Keratinocyte (primary cell): ENCODE measurements around the gene ENTR1. TPM values are rescaled to one million over a fixed set of nuclear protein-coding genes. Genes with fewer than 3 reads are reported as not detected.

Source experiments
- DNase-seq: peaks from one replicate; pipeline ENCODE4 v3.0.0-alpha.2; 2011; ENCODE audit warnings: low read depth, missing footprints, low spot score
- FAIRE-seq: peaks from 2 replicates; lab custom pipeline; 2011; peaks lifted over from hg19 to GRCh38; lab: Jason Lieb, UNC
- H2AFZ ChIP-seq: 2 replicates; pipeline ENCODE4 v1.6.0; 2012; ENCODE audit warnings: low read length, control low read depth, inconsistent platforms; ENCODE audit not compliant: control insufficient read depth
- H3K27ac ChIP-seq: 2 replicates; pipeline ENCODE4 v1.5.1; 2011; ENCODE audit warnings: low read length; ENCODE audit not compliant: control insufficient read depth, insufficient read depth
- H3K27me3 ChIP-seq: 3 replicates; pipeline ENCODE4 v1.6.0; 2011; ENCODE audit warnings: low read length; ENCODE audit not compliant: control insufficient read depth, insufficient read depth; ENCODE audit errors: extremely low read depth
- H3K36me3 ChIP-seq, 2 experiments: 2 replicates in 1 of 2; 3 replicates in 1 of 2; pipeline ENCODE4 v1.5.1; 2011; ENCODE audit warnings: low read length in 2 of 2, mild to moderate bottlenecking in 1 of 2; ENCODE audit not compliant: control insufficient read depth in 2 of 2, insufficient read depth in 2 of 2; ENCODE audit errors: extremely low read depth in 1 of 2
- H3K4me1 ChIP-seq: 3 replicates; pipeline ENCODE4 v1.5.1; 2011; ENCODE audit warnings: low read length; ENCODE audit not compliant: control insufficient read depth, insufficient read depth; ENCODE audit errors: extremely low read depth
- H3K4me2 ChIP-seq: 3 replicates; pipeline ENCODE4 v1.6.0; 2011; ENCODE audit warnings: low read depth, low read length; ENCODE audit not compliant: control insufficient read depth, insufficient read depth; ENCODE audit errors: extremely low read depth
- H3K4me3 ChIP-seq, 3 experiments: fragments of 200-600 bp in 1 of 3; sonication (generic) in 1 of 3; 2 replicates in 2 of 3; 3 replicates in 1 of 3; pipeline ENCODE4 v1.5.1; 2011 to 2016; ENCODE audit warnings: low read length in 3 of 3, mild to moderate bottlenecking in 3 of 3, control low read depth in 2 of 3, inconsistent platforms in 1 of 3, low read depth in 1 of 3, mixed read lengths in 1 of 3, mixed run types in 1 of 3, moderate library complexity in 1 of 3; ENCODE audit not compliant: control insufficient read depth in 2 of 3, insufficient read depth in 2 of 3; ENCODE audit errors: extremely low read depth in 1 of 3
- H3K79me2 ChIP-seq: 2 replicates; pipeline ENCODE4 v1.6.0; 2012; ENCODE audit warnings: low read length; ENCODE audit not compliant: control insufficient read depth, insufficient read depth
- H3K9ac ChIP-seq: 3 replicates; pipeline ENCODE4 v1.6.0; 2011; ENCODE audit warnings: low read length; ENCODE audit not compliant: control insufficient read depth, insufficient read depth; ENCODE audit errors: extremely low read depth
- H3K9me1 ChIP-seq: 3 replicates; pipeline ENCODE4 v1.6.0; 2011; ENCODE audit warnings: low read length; ENCODE audit not compliant: control insufficient read depth, insufficient read depth; ENCODE audit errors: extremely low read depth
- H3K9me3 ChIP-seq: 2 replicates; pipeline ENCODE4 v1.5.1; 2012; ENCODE audit warnings: low read depth, low read length; ENCODE audit not compliant: control insufficient read depth
- H4K20me1 ChIP-seq: 3 replicates; pipeline ENCODE4 v1.6.0; 2011; ENCODE audit warnings: low read length; ENCODE audit not compliant: control insufficient read depth, insufficient read depth; ENCODE audit errors: extremely low read depth
- EZH2 ChIP-seq: IDR thresholded peaks from one replicate; pipeline ENCODE4 v1.6.1; 2012; ENCODE audit warnings: inconsistent platforms, mild to moderate bottlenecking, low read length, moderate library complexity
- dilution Hi-C: fragments of 300-500 bp; cut with MboI; formaldehyde crosslinking; loops from one replicate; pipeline ENCODE4 v1.7.0; 2020; ENCODE audit warnings: low sequenced_read_pairs; ENCODE audit not compliant: extremely low pct_ligation_motif_present
- polyA plus RNA-seq, 5 experiments: library from polyadenylated mRNA; depleted of rRNA in 3 of 5; stranded (reverse) in 3 of 5; stranded (forward) in 1 of 5; unstranded in 1 of 5; fragments of >200 nt; gene quantifications; 1 replicate in 1 of 5; 2 replicates in 3 of 5; 3 replicates in 1 of 5; pipeline versions ENCODE4 v1.2.1 to v1.2.3, GENCODE V29; 2011 to 2012; ENCODE audit warnings: missing spikeins in 2 of 5, low read depth in 1 of 5, low replicate concordance in 1 of 5
- TF ChIP-seq, protein P1 (sequence below), 3 experiments: IDR thresholded peaks in 1 of 3; conservative IDR thresholded peaks in 1 of 3; optimal IDR thresholded peaks in 1 of 3; 2 replicates in 2 of 3; 3 replicates in 1 of 3; pipeline versions ENCODE3 to v1.5.1; 2011; ENCODE audit warnings: low read length in 3 of 3, mild to moderate bottlenecking in 3 of 3, moderate library complexity in 2 of 3, control low read depth in 1 of 3, inconsistent platforms in 1 of 3; ENCODE audit not compliant: insufficient read depth in 2 of 3; ENCODE audit errors: extremely low read depth in 1 of 3

The ENTR1 gene
- polyA plus RNA-seq, 1 donor (not counting 4 experiments of a cell fraction or from before 2014, with no cell fraction given): 46.5 TPM

DNA sequence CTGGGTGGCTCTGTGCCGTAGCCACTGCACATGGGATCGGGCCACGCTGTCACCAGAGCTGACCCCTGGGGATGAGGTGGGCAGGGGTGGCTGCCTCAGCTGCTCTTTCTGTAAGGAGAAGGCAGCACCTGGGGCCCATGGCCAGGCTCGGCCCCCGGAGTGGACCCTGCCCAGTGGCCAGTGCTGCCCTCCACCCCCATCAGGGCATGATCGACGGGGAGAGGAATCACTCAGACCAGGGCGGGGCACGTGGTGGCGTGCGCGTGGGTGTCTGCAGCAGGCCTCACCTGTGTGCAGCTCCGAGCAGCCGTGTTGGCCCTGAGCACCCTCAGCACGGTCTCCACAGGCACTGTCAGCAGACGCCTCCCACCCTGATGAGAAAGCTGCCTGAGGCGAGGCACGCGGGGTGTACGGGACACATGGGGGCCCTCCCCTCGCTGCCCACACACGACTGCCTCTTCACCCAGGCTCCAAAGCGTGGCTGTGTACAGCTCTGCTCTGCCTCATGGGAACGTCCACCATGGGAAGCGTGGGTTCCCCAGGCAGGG is 28.4 kb downstream of the ENTR1 start:
- Histone ChIP-seq H3K9ac (no peak overlapping the region), H3K36me3 (peaks cover 28 to 42% of the 10 kb centered on the region in 2 experiments), H3K4me3 (no peak overlapping the region), H4K20me1 (peaks cover under 1% of the 10 kb centered on the region), H3K4me2 (no peak overlapping the region), H3K79me2 (no peaks in the 10 kb centered on the region), H3K27me3 (no peaks in the 10 kb centered on the region), H3K9me1 (no peaks in the 10 kb centered on the region), H3K4me1 (no peaks in the 10 kb centered on the region), H3K9me3 (no peaks in the 10 kb centered on the region), H3K27ac (no peak overlapping the region), H2AFZ (no peak overlapping the region)
- TF ChIP-seq, protein P1, sequence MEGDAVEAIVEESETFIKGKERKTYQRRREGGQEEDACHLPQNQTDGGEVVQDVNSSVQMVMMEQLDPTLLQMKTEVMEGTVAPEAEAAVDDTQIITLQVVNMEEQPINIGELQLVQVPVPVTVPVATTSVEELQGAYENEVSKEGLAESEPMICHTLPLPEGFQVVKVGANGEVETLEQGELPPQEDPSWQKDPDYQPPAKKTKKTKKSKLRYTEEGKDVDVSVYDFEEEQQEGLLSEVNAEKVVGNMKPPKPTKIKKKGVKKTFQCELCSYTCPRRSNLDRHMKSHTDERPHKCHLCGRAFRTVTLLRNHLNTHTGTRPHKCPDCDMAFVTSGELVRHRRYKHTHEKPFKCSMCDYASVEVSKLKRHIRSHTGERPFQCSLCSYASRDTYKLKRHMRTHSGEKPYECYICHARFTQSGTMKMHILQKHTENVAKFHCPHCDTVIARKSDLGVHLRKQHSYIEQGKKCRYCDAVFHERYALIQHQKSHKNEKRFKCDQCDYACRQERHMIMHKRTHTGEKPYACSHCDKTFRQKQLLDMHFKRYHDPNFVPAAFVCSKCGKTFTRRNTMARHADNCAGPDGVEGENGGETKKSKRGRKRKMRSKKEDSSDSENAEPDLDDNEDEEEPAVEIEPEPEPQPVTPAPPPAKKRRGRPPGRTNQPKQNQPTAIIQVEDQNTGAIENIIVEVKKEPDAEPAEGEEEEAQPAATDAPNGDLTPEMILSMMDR (optimal IDR thresholded peaks at IDR 0.05 in 1 of 3, IDR thresholded peaks at IDR 0.05 in 1 of 3, conservative IDR thresholded peaks at IDR 0.05 in 1 of 3; ENCODE audit: extremely low read depth in 1 of 3, insufficient read depth in 2 of 3, low read length in 3 of 3): no peak
- no peak for TF ChIP-seq EZH2
- DNase-seq (no peak), FAIRE-seq (no peak)
- dilution Hi-C loops: no loop called here

DNA sequence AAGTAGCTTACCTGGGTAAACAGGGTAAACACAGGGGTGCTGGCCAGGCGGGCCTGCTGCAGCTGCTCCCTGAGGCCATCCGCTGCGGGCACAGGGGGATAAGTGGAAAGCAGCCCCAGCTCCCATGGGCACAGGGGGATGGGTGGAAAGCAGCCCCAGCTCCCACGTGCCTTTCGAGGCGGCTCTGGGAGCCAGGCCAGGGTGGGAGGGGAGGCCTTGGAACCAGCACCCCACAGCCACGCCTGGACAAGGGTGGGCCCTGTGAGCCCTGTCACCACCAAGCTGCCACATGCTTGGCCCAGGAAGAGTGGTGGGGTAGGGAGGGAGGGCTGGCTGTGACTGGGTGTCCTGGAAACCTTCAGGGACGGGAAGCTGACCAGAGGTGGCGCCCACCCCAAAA is 29.1 kb downstream of the ENTR1 start:
- FAIRE-seq (no peak), DNase-seq (no peak)
- TF ChIP-seq EZH2: no peak
- TF ChIP-seq, protein P1 (optimal IDR thresholded peaks at IDR 0.05 in 1 of 3, IDR thresholded peaks at IDR 0.05 in 1 of 3, conservative IDR thresholded peaks at IDR 0.05 in 1 of 3; ENCODE audit: extremely low read depth in 1 of 3, insufficient read depth in 2 of 3, low read length in 3 of 3): no peak
- no peaks in the 10 kb centered on the region for H3K79me2 ChIP-seq
- H2AFZ ChIP-seq: no peak overlapping the region
- H4K20me1 ChIP-seq: peaks cover 2% of the 10 kb centered on the region
- H3K4me1 ChIP-seq: no peaks in the 10 kb centered on the region
- no peak overlapping the region for H3K9ac ChIP-seq
- no peaks in the 10 kb centered on the region for H3K27me3 ChIP-seq
- H3K36me3 ChIP-seq: peaks cover 25 to 42% of the 10 kb centered on the region in 2 experiments
- no peak overlapping the region for H3K4me2 ChIP-seq
- dilution Hi-C loops: no loop called here
- H3K9me1 ChIP-seq: no peaks in the 10 kb centered on the region
- no peak overlapping the region for H3K4me3 ChIP-seq
- no peak overlapping the region for H3K27ac ChIP-seq
- H3K9me3 ChIP-seq: no peaks in the 10 kb centered on the region
